Measurements from ENCODE around the gene BPIFA3.

The BPIFA3 gene

DNA sequence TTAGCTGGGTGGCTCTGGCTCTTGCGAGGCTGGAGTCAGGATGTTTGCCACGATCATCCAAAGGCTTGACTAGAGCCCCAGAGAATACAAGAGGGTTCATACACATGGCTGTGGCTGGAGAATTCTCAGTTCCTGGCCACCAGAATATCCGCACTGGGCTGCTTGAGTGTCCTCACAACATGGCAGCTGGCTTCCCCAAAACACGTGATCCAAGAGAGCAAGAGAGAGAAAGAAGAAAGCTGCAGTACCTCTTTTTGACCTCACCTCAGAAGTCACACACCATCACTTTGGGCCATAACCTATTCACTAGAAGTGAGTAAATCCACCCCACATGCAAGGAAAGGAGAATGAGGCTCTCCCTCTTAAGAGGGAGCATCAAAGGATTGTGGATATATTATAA is 44.3 kb downstream of the BPIFA3 start:
- no peak for DNase-seq

DNA sequence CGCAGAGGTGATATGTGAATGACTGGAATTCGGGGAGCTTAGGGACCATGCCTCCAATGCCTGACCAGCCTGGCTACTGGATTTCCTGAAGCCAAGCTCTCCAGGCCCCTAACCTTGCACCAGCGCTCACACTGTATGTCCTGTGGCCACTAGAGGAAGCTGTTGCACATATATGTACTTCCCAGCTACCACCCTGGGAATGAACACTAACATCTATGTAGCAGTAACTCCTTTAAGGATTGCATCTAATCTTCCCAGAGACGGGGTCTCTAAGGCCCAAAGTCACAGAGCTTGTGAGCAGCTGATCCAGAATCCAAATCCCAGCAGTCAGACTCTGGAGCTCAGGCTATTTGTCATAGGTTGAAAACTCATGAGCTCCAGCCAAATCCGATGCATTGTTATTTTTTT is 45.5 kb downstream of the BPIFA3 start:
- peak in 50 of 56 donors; percentile 4 to 93 (median 37) for DNase-seq

DNA sequence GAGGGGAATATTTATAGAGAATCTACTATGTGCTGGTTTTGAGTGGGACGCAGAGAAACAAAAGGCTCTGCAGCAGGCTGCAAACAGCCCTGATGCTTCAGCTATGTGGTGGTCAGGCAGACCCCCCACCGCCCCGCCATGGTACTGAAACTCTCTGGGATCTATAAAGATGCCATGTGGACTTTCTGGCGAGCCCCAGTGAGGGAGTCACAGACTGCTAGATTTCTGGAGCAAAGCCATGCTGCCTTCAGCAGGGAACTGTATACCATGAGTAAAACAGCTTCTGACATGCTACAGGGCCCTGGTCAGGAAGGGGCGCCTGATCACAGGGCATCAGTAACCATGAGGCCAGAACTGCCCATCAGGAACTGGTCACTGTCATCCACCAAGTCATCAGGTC is 46.6 kb downstream of the BPIFA3 start:
- peak in 5 of 56 donors; percentile 5 to 23 (median 8) for DNase-seq

DNA sequence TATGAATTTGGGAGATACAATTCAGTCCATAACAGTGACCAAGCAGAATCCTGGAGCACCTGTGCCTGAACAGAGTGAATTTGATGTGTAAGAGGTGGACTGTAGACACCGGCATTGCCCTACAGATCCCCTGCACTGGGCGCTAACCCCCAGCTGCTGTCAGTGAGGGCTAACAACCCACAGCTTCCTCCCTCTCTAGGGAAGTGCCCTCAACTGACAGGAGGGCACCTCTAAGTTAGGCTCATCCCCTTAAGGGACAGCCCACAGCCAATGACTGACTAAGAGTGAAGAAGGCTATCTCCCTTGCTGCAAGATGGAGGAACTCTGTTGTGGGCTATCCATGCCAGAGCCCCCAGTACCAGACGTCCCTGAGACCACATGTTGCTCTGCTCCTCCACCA is 50.5 kb downstream of the BPIFA3 start:
- no peak for DNase-seq

DNA sequence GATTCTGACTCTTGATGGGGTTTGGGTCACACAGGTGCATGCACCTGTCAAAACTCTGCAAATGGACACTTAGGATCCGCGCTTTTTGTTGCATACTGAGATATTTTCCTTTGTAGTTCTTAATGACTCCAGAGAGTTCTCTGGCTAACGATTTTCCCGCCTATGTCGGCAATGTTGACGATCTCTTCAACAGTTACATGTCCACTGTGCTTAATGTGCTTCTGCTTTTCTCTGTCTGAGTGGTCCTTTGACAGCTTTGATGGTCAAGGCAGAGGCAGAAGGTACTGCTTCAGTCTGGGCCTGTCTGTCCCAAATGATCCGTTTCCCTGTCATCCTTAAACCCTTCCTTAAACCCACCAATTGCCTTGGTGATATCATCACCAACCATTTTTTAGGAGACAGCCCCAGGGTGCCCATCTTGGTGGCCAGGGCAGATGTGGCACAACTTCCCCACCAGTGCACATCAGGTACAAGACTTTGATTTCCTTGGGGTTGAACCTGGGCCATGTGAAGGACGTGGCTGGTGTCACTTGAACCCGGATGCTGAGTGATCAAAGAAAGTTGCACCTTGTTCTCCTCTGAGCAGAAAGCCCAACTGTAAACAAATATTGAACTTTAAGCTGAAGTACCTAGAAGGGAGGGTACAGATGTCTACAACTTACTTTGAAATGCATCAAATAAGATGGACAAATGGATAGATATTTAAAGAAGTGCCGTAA is 55.2 kb downstream of the BPIFA3 start:
- no peak for DNase-seq

DNA sequence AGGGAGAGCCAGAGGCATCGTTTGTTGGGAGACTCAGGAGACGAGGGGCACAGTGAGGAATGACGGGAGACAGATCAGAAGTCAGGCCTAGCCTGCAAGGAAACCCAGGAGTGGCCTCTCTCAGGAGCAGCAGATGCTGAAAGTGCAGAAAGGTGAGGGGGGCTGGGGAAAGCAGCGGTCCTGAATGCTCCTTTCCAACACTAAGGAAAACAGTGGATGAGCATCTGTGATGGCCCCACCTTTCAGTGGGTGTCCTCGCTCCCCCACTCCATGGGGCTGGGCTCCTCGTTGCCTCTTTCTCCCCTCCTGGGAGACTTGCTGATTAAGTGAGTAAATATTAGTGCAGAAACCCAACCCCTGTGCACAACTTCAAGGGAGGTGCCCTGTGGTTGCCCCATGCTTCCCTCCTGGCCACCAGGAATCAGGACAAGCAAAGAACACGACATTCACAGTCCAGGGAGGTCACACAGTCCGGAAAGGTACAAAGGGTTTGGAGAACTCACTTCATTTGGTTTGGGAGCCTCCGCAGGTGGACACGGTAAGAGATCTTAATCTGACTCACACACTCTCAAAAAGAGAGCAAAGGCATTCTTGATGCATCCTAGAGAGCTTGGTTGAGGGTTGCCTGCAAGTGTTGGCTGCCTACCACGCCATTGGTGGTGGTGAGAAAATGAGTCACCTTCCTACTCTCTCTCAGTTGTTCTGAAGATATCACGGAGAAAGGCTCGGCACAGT is 56.1 kb downstream of the BPIFA3 start:
- peak in 2 of 56 donors; percentile 12 to 15 for DNase-seq

DNA sequence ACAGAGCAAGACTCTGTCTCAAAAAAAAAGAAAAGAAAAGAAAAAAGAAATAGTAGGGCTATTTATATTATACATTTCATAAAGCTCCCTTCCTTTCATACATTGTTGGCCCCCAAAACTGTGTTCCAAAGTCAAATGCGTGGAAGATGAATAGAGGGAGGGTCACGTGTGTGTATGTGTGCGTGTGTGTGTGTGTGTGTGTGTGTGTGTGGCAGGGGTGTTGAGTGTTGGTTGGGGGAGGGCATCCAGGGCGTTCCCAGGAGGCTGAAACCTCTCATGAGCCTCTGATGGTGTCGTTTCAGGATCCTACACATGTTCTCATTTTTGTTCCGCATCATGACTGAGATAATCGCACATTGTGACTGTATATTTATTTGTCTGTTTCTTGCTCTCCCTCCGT is 58.1 kb downstream of the BPIFA3 start:
- no peak for DNase-seq

DNA sequence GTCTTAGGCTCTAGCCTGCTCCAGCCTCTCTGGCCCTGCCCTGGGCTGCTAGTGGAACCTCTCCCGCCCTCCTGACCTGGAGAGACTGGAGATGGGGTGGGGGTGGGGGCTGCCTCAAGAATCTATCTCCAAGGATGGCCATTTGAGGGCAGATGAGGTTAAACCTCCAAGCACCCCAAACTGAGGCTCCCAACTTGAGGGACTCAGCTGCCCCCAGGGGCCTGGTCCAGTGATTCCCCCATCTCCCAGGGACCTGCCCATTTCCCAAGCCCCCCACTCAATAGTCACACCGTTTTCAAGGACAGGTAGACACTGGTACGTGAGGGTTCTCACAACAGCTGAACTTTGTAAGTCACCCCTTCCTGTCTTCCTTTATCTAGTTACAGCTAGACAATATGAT is 58.7 kb downstream of the BPIFA3 start:
- DNase-seq, result no peak

DNA sequence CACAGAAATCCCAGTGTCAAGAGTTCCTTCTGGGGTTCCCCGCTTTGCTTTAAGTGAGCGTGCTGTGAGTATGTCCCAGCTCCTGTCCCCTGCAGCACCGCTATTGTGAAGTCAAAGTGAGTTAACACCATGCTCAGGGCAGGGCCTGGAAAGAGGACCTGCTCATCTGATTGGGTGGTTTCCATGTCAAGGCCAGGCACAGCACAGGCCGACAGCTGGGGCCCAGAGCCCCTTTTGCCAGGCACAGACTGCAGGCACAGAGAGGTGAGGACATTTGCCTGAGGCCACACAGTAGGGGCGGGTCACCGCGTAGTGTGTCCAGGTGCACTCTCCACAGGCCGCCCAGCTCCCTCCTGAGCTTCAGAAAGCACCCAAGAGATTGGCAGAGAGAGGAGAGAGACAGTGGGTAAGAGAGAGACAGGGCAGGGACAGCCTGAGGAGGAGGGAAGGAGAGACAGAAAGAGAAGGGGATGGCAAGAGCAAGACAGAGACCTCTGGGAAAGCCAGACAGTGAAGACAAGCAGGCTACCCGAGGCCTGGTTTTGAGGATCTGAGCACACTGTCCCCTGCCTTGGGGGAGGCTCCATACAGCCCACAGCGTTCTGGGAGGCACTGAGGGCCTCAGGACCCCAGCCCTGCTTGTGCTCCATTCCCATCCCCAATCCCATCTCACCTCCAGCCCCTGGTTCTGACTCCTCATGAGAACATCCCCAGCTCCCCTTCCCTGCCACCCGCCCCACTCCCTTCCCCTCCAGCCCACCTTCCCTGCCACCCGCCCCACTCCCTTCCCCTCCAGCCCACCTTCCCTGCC is 59.4 kb downstream of the BPIFA3 start:
- no peak for DNase-seq

Data from amygdala (tissue), 56 donors.